K562 (cell line): ENCODE measurements around the gene SSH3. TPM values are rescaled to one million over a fixed set of nuclear protein-coding genes. Genes with fewer than 3 reads are reported as not detected.

Experiments
- BRF2 ChIP-seq: IDR thresholded peaks from 3 replicates; pipeline ENCODE4 v1.6.1; 2011; ENCODE audit warnings: borderline replicate concordance, mild to moderate bottlenecking; ENCODE audit not compliant: insufficient read length, insufficient read depth
- CEBPG ChIP-seq, 3 experiments: fragments of 200-800 bp in 1 of 3; sonication (Bioruptor generic) in 1 of 3; sonication (generic) in 1 of 3; formaldehyde crosslinking in 1 of 3; IDR thresholded peaks in 2 of 3; conservative IDR thresholded peaks in 1 of 3; 2 replicates each; pipeline versions ENCODE4 v1.6.1 to v1.8.0; 2016 to 2022; ENCODE audit warnings: missing compliant biosample characterization in 2 of 3, missing genetic modification characterization in 2 of 3, mild to moderate bottlenecking in 1 of 3, missing genetic modification reagents in 1 of 3
- CHD1 ChIP-seq: fragments of 200-600 bp; sonication (generic); IDR thresholded peaks from one replicate; pipeline ENCODE4 v1.6.1; 2012; ENCODE audit warnings: mild to moderate bottlenecking, moderate library complexity, low read length, inconsistent platforms
- COPS2 ChIP-seq: fragments of 450-650 bp; conservative IDR thresholded peaks from 2 replicates; pipeline ENCODE4 v1.6.1; 2016; ENCODE audit warnings: mild to moderate bottlenecking, moderate library complexity
- MLLT1 ChIP-seq, 2 experiments: fragments of 450-650 bp; IDR thresholded peaks; 2 replicates each; pipeline ENCODE4 v1.6.1; 2016
- MYC ChIP-seq, 2 experiments: fragments of 250-450 bp in 1 of 2; sonication (Bioruptor Pico) in 1 of 2; IDR thresholded peaks; 2 replicates each; pipeline versions ENCODE4 v1.5.1 to v1.6.1; 2012 to 2021; ENCODE audit warnings: low read depth in 2 of 2, borderline replicate concordance in 1 of 2, improper control_type of control experiment in 1 of 2, low read length in 1 of 2, mild to moderate bottlenecking in 1 of 2, moderate library complexity in 1 of 2
- NFE2L1 ChIP-seq: fragments of 450-650 bp; IDR thresholded peaks from 2 replicates; pipeline ENCODE4 v1.6.1; 2016; ENCODE audit warnings: missing genetic modification characterization, low read depth, mild to moderate bottlenecking, missing compliant biosample characterization, moderate library complexity, borderline replicate concordance
- SFPQ ChIP-seq: fragments of 200-400 bp; formaldehyde crosslinking; IDR thresholded peaks from 2 replicates; pipeline ENCODE4 v1.6.1; 2017; ENCODE audit warnings: mild to moderate bottlenecking, low read depth, low read length, moderate library complexity
- USF2 ChIP-seq: sonication (generic); formaldehyde crosslinking; IDR thresholded peaks from 2 replicates; pipeline ENCODE4 v1.5.0; 2020; ENCODE audit warnings: missing genetic modification reagents
- VEZF1 ChIP-seq: fragments of 200-800 bp; sonication (Bioruptor generic); IDR thresholded peaks from 2 replicates; pipeline ENCODE4 v1.6.1; 2017; ENCODE audit warnings: missing genetic modification characterization, missing compliant biosample characterization
- ZNF280B ChIP-seq: fragments of 250-450 bp; sonication (Bioruptor Pico); IDR thresholded peaks from 2 replicates; pipeline ENCODE4 v1.5.1; 2021; ENCODE audit warnings: mild to moderate bottlenecking
- ZNF395 ChIP-seq: fragments of 200-800 bp; sonication (Bioruptor generic); IDR thresholded peaks from 2 replicates; pipeline ENCODE4 v1.6.1; 2017; ENCODE audit warnings: missing genetic modification characterization, missing compliant biosample characterization
- ZNF584 ChIP-seq: fragments of 200-800 bp; sonication (Bioruptor generic); IDR thresholded peaks from 2 replicates; pipeline ENCODE4 v1.6.1; 2016; ENCODE audit warnings: low read depth, mild to moderate bottlenecking, missing genetic modification characterization, missing compliant biosample characterization
- polyA plus RNA-seq, 8 experiments: library from polyadenylated mRNA; depleted of rRNA in 4 of 8; stranded (reverse) in 5 of 8; unstranded in 3 of 8; fragments of >200 nt; fragmentation: Nextera tagmentation in 2 of 8; fragmentation: Illumina TruSeq in 1 of 8; extraction: Ambion mirVana in 2 of 8; extraction: Trizol in 1 of 8; gene quantifications; 2 replicates each; pipeline versions ENCODE4 v1.2.1 to v1.2.3, GENCODE V29; 2011 to 2014; ENCODE audit warnings: inconsistent platforms in 1 of 8, missing spikeins in 1 of 8
- total RNA-seq, 7 experiments: library from RNA; depleted of rRNA in 6 of 7; stranded (reverse); fragments of >200 nt in 6 of 7; fragmentation: Illumina TruSeq in 2 of 7; extraction: Trizol in 2 of 7; gene quantifications; 2 replicates each; pipeline versions ENCODE4 v1.2.1 to v1.2.3, GENCODE V29; 2011 to 2021; ENCODE audit warnings: low replicate concordance in 1 of 7

Gene SSH3
- total and polyA plus RNA-seq, 9 of the 15 experiments (the other 6 are each of a cell fraction or from before 2014, with no cell fraction given) = 0.07 to 1.0 (median 0.24) TPM; not detected in 3

- TF ChIP-seq ZNF280B (CRISPR knock-in tag) (no peak; the same call in 1 of the 2 replicates), MLLT1 (IDR thresholded peaks at IDR 0.05) (0 out of 4 replicates have a peak, but pooled peaks of 1 of the 2 experiments have one; percentile 44), ZNF395 (CRISPR knock-in tag) (peak; percentile 69; the same call in 1 of the 2 replicates), VEZF1 (CRISPR knock-in tag) (peak; percentile 97), BRF2 (no peak), MYC (IDR thresholded peaks at IDR 0.05; ENCODE audit: low read depth, low read length) (no peak; the same call in none of the 2 replicates), MYC (CRISPR knock-in tag; IDR thresholded peaks at IDR 0.05; ENCODE audit: borderline replicate concordance, low read depth) (peak; percentile 62; the same call in 1 of the 2 replicates), NFE2L1 (tag) (no peak), SFPQ (no peak), CEBPG (CRISPR knock-in tag; IDR thresholded peaks at IDR 0.05) (peak; percentile 90), CEBPG (tag; conservative IDR thresholded peaks at IDR 0.05 in 1 of 2, IDR thresholded peaks at IDR 0.05 in 1 of 2) (peak; percentile 88 to 90), ZNF584 (CRISPR knock-in tag) (no peak), COPS2 (no peak), CHD1 (peak; percentile 47), USF2 (CRISPR knock-in tag) (no peak)
These were observed 14.7 kb upstream of the SSH3 start (continued) for GRCh38 chr11:67288452-67289225.
